ENCODE data around the gene MLN. TPM values are rescaled to one million over a fixed set of nuclear protein-coding genes. Genes with fewer than 3 reads are reported as not detected.

The MLN gene
- total and polyA plus RNA-seq, 2 of the 4 experiments (the other 2 are of a cell fraction) = not detected

DNA sequence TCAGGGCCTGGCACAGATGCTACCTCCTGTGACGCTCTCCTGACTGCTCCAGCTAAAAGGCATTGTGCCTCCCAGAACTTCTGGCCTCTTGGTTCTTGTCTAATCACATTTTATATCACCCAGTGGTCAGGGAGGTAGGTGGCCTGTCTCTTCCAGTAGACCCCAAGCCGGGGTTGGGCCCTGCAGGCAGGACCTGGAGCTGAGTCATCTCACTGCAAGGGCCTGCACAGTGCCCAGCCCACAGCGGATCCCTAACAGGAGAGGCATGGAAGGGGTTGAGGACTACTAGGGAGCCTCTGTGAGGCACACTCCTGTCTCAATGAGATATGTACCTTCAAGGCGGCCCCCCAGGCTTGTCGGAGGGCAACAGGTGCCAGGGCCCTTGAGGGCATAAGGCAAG lies 21.2 kb downstream of the MLN start:
- whole genome bisulfite sequencing, 2 experiments (ENCODE audit: extremely low coverage in 2 of 2, insufficient read length in 1 of 2) = no CpG with 5 or more reads among the region's 5 CpGs
- TF ChIP-seq RCOR1 (IDR thresholded peaks at IDR 0.05; ENCODE audit: insufficient replicate concordance, low read length) (no peak), POLR2A (IDR thresholded peaks at IDR 0.05; ENCODE audit: low read depth, low read length) (no peak), RAD21 (IDR thresholded peaks at IDR 0.05; ENCODE audit: low read length) (no peak), NFE2L2 (IDR thresholded peaks at IDR 0.05; ENCODE audit: low read depth, low read length) (no peak), CEBPB (IDR thresholded peaks at IDR 0.05; ENCODE audit: low read depth, low read length) (no peak), CHD1 (IDR thresholded peaks at IDR 0.05; ENCODE audit: low read depth, low read length) (no peak), BHLHE40 (IDR thresholded peaks at IDR 0.05; ENCODE audit: low read depth, low read length) (no peak), RFX5 (IDR thresholded peaks at IDR 0.05; ENCODE audit: low read depth, low read length) (no peak), MAFK (IDR thresholded peaks at IDR 0.05; ENCODE audit: low read depth, low read length) (no peak)
- TF ChIP-seq, protein P1, sequence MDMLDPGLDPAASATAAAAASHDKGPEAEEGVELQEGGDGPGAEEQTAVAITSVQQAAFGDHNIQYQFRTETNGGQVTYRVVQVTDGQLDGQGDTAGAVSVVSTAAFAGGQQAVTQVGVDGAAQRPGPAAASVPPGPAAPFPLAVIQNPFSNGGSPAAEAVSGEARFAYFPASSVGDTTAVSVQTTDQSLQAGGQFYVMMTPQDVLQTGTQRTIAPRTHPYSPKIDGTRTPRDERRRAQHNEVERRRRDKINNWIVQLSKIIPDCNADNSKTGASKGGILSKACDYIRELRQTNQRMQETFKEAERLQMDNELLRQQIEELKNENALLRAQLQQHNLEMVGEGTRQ (IDR thresholded peaks at IDR 0.05; ENCODE audit: low read depth, low read length) = no peak
- TF ChIP-seq, protein P2, sequence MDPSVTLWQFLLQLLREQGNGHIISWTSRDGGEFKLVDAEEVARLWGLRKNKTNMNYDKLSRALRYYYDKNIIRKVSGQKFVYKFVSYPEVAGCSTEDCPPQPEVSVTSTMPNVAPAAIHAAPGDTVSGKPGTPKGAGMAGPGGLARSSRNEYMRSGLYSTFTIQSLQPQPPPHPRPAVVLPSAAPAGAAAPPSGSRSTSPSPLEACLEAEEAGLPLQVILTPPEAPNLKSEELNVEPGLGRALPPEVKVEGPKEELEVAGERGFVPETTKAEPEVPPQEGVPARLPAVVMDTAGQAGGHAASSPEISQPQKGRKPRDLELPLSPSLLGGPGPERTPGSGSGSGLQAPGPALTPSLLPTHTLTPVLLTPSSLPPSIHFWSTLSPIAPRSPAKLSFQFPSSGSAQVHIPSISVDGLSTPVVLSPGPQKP (IDR thresholded peaks at IDR 0.05; ENCODE audit: borderline replicate concordance, low read depth, low read length) = no peak
- intact Hi-C loops (cut with micrococcal nuclease) = no loop called here

More for the DNA sequence above, 21.2 kb downstream of the MLN start:
- H3K4me3 ChIP-seq (ENCODE audit: insufficient read depth, low read depth, low read length) = no peak overlapping the region
- 0 out of 2 replicates have a peak overlapping the region, but pooled peaks have one; percentile 1 for H3K4ac ChIP-seq (ENCODE audit: low read depth, low read length)
- H2BK15ac ChIP-seq (ENCODE audit: low read depth, low read length) = peak overlapping the region; percentile 4; the same call in 1 of the 3 replicates
- H4K91ac ChIP-seq (ENCODE audit: insufficient read depth, low read depth, low read length) = no peak overlapping the region
- 0 out of 4 replicates have a peak overlapping the region, but pooled peaks of 1 of the 2 experiments have one; percentile 13 for H4K8ac ChIP-seq (ENCODE audit: low read depth in 2 of 2, low read length in 2 of 2)
- H3K9me3 ChIP-seq (ENCODE audit: control insufficient read depth, insufficient read depth, low read length) = no peaks in the 10 kb centered on the region
- no peak overlapping the region for H4K5ac ChIP-seq (ENCODE audit: low read depth, low read length)
- H3K36me3 ChIP-seq (ENCODE audit: control insufficient read depth, insufficient read depth, low read length) = peaks cover 67% of the 10 kb centered on the region
- dilution Hi-C loops (cut with HindIII; ENCODE audit: low sequenced_read_pairs, unreplicated experiment) (no loop called here), in situ Hi-C loops (cut with MboI; ENCODE audit: low sequenced_read_pairs) (no loop called here)
- H3K27me3 ChIP-seq (ENCODE audit: control insufficient read depth, insufficient read depth, low read length) = no peaks in the 10 kb centered on the region
- no peak overlapping the region for H3K9ac ChIP-seq (ENCODE audit: low read depth, low read length)
- no peak overlapping the region for H2AK9ac ChIP-seq (replicated peaks; ENCODE audit: low read depth, low read length, poor library complexity)
- H3K4me2 ChIP-seq (ENCODE audit: low read depth, low read length) = no peak overlapping the region
- H3K14ac ChIP-seq (replicated peaks; ENCODE audit: low read depth, low read length) = no peak overlapping the region
- H3K18ac ChIP-seq (ENCODE audit: low read depth, low read length) = no peak overlapping the region
- H3K9me1 ChIP-seq (ENCODE audit: insufficient read depth, low read length) = peaks cover 24% of the 10 kb centered on the region
- H3K56ac ChIP-seq (ENCODE audit: extremely low read depth, insufficient read depth, low read length) = no peak overlapping the region
- DNase-seq (no peak), ATAC-seq (ENCODE audit: low read depth) (no peak)
- H2AK5ac ChIP-seq (ENCODE audit: low read depth, low read length) = peak overlapping the region; percentile 69; the same call in 1 of the 2 replicates
- no peak overlapping the region for H3K27ac ChIP-seq (ENCODE audit: insufficient read depth, low read length)
- no peak overlapping the region for H2BK20ac ChIP-seq (ENCODE audit: low read depth, low read length)
- POLR2A ChIA-PET (ENCODE audit: unreplicated experiment) = interaction anchor here (0.7 kb wide), 1 partner anchor 202 kb away, joined by 3 read pairs; the partner anchor contains the start of gene BAK1
- peaks cover 21% of the 10 kb centered on the region for H3K4me1 ChIP-seq (ENCODE audit: control insufficient read depth, insufficient read depth, low read length)
- peaks cover 26% of the 10 kb centered on the region for H4K20me1 ChIP-seq (ENCODE audit: insufficient read depth, low read length)
- no peak overlapping the region for H2BK5ac ChIP-seq (ENCODE audit: low read depth, low read length, poor library complexity, severe bottlenecking)
- no TSS peak for BruUV-seq (replicated peaks)
- no peak overlapping the region for H3K23ac ChIP-seq (ENCODE audit: low read depth, low read length)
- CTCF ChIA-PET = no interaction called here
- H2BK120ac ChIP-seq (ENCODE audit: low read depth, low read length) = no peak overlapping the region
- H2AFZ ChIP-seq (replicated peaks; ENCODE audit: low read length, poor library complexity) = no peak overlapping the region
- H3K79me1 ChIP-seq (ENCODE audit: low read depth in 1 of 2, low read length in 2 of 2) = peaks cover 48 to 87% of the 10 kb centered on the region in 2 experiments
